GM19240 (cell line): ENCODE measurements around the gene ZNF724.
"Not testable (repeated sequence)": the region's sequence is repeated elsewhere in the genome, so short reads cannot be mapped to it uniquely, and the experiment has no call there.

Source experiments
- DNase-seq: peaks from one replicate; pipeline ENCODE4 v3.0.0; 2011; ENCODE audit warnings: low spot score; ENCODE audit not compliant: insufficient read length

Gene ZNF724

GRCh38 chr19:23249911-23250649 is at the start of gene ZNF724:
TSS of gene ZNF724 (minus strand) at chr19:23250394. CDS start at chr19:23250242, 152 bp downstream.
- DNase-seq, result peak; percentile 87

GRCh38 chr19:23294141-23294540 is 43.9 kb upstream of the ZNF724 start:
- DNase-seq, result no peak

GRCh38 chr19:23289966-23290365 is 39.8 kb upstream of the ZNF724 start:
- DNase-seq, result not testable (repeated sequence)

GRCh38 chr19:23287620-23288019 is 37.4 kb upstream of the ZNF724 start:
- DNase-seq, result no peak

GRCh38 chr19:23286477-23286876 is 36.3 kb upstream of the ZNF724 start:
- no peak for DNase-seq

GRCh38 chr19:23285948-23286347 is 35.8 kb upstream of the ZNF724 start:
- no peak for DNase-seq

GRCh38 chr19:23285326-23285725 is 35.1 kb upstream of the ZNF724 start:
- DNase-seq, result not testable (repeated sequence)

- no peak for DNase-seq
Measured at GRCh38 chr19:23283925-23284324, 33.7 kb upstream of the ZNF724 start.

- DNase-seq, result no peak
Measured at GRCh38 chr19:23281663-23282276, 31.6 kb upstream of the ZNF724 start.

GRCh38 chr19:23278118-23278517 is 27.9 kb upstream of the ZNF724 start:
- DNase-seq, result not testable (repeated sequence)

- DNase-seq, result peak; percentile 64
Measured at GRCh38 chr19:23273590-23274412, 23.6 kb upstream of the ZNF724 start.

- DNase-seq, result no peak
Measured at GRCh38 chr19:23273022-23273589, 22.9 kb upstream of the ZNF724 start.

- DNase-seq, result no peak
Measured at GRCh38 chr19:23263870-23264590, 13.8 kb upstream of the ZNF724 start.

GRCh38 chr19:23263396-23263795 is 13.2 kb upstream of the ZNF724 start:
- DNase-seq, result no peak

- no peak for DNase-seq
Measured at GRCh38 chr19:23262920-23263319, 12.7 kb upstream of the ZNF724 start.

- DNase-seq, result no peak
Measured at GRCh38 chr19:23261496-23262020, 11.4 kb upstream of the ZNF724 start.

GRCh38 chr19:23260956-23261355 is 10.8 kb upstream of the ZNF724 start:
- DNase-seq, result no peak

- DNase-seq, result no peak
Measured at GRCh38 chr19:23259961-23260360, 9.8 kb upstream of the ZNF724 start.

- no peak for DNase-seq
Measured at GRCh38 chr19:23255700-23256099, 5.5 kb upstream of the ZNF724 start.

- no peak for DNase-seq
Measured at GRCh38 chr19:23254141-23254910, 4.1 kb upstream of the ZNF724 start.
